GM20431 (cell line): Measurements from ENCODE around the gene ENTPD7.
"Not testable (repeated sequence)": the region's sequence is repeated elsewhere in the genome, so short reads cannot be mapped to it uniquely, and the experiment has no call there.

Experiments used
- in situ Hi-C: fragments of 300-500 bp; cut with MseI, MboI; formaldehyde crosslinking; loops from one replicate; pipeline ENCODE4 v1.15.0; 2020; ENCODE audit warnings: low sequenced_read_pairs; ENCODE audit not compliant: unreplicated experiment

The ENTPD7 gene

DNA sequence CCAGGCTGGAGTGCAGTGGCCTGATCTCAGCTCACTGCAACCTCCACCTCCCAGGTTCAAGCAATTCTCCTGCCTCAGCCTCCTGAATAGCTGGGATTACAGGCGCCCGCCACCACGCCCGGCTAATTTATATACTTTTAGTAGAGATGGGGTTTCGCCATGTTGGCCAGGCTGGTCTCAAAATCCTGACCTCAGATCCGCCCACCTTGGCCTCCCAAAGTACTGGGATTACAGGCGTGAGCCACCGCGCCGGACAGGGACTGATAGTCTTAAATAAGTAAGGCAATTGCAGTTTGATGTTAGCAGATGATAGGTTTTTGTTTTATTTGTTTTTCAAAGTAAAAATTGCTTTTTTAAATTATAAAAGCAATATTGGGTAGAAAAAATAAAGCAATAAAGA lies 74.8 kb downstream of the ENTPD7 start:
- in situ Hi-C loops, result not testable (repeated sequence)

DNA sequence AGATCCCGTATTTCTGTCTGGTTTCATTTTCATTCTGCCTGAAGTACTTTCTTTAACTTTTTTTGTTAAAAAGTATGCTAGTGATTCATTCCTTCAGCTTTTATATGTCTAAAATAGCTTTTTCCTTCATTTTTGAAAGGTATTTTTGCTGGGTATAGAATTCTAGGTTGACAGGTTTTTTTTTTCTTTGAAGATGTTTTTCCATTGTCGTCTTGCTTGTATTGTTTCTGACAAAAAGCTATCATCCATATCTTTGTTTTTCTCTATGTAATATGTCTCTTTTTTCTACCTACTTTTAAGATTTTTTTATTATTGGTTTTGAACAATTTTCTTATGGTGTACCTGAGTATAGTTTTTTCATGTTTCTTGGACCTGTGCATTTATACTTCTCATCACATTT lies 81.0 kb downstream of the ENTPD7 start:
- in situ Hi-C loops, result no loop called here

DNA sequence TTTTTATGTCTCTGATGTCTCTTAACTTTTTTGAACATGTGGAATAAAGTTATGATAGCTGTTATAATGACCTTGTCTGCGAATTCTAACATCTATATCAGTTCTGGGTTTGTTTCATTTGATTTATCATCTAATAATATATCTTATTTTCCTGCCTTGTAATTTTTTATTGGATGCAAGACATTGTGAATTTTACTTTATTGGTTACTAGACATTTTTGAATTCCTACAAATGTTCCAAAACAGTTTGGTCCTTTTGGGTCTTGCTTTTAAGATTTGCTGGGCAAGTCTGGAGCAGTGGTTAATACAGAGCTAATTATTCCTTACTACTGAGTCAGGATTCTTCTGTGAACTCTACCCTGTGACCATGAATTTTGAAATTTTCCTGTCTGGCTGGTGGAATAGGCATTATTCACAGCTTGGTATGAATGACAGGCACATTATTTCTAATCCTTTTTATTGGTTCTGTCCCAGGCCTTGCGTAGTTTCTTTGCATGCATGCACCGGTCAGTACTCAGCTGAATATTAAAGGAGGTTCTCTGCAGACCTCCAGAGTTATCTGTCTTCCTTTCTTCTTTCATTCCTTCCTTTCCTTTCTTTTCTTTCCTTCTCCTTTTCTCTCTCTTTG lies 81.7 kb downstream of the ENTPD7 start:
- in situ Hi-C loops, result no loop called here

DNA sequence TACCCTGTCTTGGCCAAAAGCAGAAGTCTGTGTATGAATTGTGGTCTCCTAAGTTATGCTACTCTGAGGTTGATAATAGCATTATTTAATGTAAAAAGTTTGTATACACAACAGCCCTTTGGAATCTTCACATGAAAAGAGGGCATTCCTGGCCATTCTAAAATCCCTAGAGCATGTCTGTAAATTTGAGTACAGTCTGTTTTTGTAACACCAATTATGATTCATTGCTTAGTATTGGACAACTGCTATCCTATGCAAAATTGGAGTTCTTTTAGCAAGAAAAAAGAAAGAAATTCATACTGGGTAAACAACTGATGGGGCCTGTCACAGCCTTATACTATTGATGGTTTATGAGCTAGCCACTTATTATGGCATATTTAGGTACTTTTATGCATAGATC lies 82.9 kb downstream of the ENTPD7 start:
- in situ Hi-C loops, result no loop called here

DNA sequence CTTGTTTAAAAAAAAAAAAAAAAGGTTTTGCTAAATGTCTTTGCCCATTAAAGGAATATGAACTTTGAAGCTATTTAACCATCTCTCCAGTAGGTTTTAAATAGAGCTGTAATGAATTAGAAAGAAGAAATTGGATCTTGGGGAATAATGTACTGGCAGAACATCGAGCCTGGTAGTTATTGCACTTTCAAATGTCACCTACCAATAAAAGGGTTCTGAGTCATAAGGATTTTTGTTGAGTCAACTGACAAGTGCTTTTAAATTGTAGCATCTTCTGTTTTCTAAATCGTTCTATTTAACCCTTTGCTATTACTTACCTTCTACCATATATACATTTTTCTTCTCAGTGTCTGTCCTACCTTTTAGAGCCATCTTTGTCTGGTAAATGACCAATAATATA lies 83.4 kb downstream of the ENTPD7 start:
- in situ Hi-C loops, result no loop called here

DNA sequence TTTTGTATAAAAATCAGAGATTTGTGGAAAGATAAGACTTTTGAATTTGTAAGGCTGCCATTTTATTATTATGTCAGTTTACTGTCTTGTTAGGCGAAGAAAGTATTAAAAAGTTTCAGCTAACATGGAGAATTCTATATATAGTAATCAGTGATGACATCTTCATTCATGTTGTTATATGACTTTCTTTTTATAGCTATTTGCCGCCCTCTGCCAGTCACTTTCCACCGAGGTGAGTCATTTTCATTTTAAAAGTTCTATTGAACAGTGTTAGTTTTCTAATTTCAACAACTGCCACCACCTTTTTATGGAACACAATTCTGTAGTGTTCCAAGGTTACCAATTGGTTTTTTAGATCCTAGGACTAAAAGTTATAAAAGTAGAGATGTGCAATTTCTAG lies 84.5 kb downstream of the ENTPD7 start:
- in situ Hi-C loops, result no loop called here

DNA sequence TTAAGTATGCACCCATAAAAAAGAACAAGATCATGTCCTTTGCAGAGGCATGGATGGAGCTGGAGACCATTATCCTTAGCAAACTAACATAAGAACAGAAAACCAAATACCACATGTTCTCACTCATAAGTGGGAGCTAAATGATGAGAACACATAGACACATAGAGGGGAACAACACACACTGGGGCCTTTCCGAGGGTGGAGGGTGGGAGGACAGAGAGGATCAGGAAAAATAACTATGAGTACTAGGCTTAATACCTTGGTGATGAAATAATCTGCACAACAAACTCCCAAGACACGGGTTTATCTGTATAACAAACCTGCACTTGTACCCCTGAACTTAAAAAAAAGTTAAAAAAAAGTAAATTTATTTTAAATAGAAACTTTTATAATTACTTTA lies 86.9 kb downstream of the ENTPD7 start:
- in situ Hi-C loops, result not testable (repeated sequence)

DNA sequence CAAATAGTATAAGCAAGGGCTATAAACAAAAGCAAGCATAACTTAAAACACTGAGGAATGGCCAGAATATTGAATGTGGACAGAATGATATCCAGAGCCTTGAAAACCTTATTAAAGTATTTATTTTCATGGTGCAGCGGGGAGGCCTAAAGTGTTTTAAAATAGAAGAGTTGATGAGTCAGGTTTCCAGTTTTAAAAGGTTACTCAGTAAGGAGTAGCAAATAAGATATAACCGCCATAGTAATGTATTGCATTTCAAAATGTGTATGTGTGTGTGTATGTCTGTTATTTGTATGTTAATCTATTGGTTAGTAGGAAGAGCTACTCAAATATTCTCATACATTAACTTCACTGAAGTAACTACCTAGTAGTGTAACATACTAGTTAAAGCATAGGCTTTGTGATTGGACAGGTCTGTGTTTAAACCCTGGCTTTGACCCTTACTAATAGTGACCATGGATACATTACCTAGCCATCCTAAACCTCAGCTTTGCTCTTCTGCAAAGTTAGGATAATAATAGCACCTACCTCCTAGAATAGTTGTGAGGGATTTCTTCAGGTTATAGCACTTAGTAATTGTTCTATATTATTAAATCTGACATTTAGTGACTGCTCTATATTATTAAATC lies 89.6 kb downstream of the ENTPD7 start:
- in situ Hi-C loops, result no loop called here

DNA sequence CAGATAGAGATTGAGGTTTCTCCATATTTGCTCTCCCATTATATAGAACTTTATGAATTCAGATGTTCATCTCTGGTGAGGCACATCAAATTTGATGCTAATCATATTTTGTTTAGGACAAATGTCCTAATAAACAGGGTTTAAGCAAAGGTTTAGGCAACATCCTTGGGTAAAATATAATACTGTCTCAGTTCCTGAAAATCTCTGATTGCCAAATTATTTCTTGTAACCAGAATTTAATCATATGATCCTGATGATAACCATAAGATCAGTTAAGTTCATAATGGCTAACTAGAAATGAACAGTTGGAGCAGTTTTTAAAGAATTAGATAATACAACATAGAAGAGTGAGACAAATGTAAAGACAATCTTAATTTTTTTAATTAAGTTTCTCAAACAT lies 91.3 kb downstream of the ENTPD7 start:
- in situ Hi-C loops, result no loop called here

DNA sequence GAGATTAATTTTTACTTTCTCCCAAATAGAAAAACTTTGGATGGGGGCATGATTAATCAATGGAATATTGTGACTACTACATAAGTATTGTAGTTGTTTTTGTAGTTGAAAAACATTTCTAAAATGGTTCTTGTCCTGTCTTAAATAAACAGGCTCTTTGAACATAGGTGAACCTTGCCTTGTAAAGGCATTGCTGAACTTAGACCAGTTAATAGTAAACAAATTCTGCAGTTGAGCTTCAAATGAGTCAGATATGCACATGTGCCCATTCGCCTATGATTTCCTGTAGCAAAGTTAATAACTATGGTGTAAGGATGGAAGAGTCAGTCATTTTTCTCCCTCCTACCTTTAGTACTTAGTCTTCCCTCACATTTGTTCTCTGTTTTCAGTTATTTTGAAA lies 95.4 kb downstream of the ENTPD7 start:
- in situ Hi-C loops, result no loop called here
